ENCODE measurements around the gene OXCT2. TPM values are rescaled to one million over a fixed set of nuclear protein-coding genes. Genes with fewer than 3 reads are reported as not detected.

OXCT2 gene
- total RNA-seq, 1 donor from 2014 or later, result 1.2 TPM

DNA sequence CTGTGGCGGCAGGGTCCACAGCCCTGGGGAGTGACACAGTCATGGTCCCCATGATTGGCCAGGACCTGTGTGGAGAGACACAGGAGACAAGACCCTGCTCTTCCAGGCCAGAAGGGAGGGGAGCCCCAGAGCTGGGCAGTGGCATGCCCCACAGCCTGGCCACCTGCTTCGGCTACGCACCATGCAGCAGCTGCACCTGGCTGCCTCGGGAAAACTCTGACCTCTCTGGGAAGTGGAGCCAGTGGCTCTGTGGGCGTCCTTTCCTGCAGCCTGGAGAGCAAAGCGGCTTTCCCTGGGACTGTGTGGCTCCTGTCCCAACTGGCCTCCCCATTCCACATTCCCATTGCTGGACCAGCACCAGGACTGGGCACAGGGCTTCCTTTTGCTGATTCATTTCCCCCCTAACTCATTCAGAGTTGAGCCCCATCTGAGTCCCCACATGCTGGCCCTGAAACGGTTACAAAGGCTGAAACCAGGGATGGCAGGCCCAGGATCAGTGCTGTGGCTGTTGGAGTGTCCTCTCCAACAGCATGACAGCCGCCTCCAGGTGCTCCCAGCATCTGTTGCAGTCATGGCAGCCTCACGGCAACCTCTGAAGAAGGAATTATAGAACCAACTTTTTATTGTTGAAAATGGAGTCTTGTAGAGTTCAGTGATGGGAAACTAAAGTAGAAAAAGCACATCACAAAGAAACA lies 15.0 kb downstream of the OXCT2 start:
- POLR2A ChIA-PET, result interaction anchor here (1.4 kb wide), 1 partner anchor 17 kb away, joined by 4 read pairs; the partner anchor contains the start of gene PPIE
- H3K9me3 Mint-ChIP-seq, result no peaks in the 10 kb centered on the region
- H3K4me3 Mint-ChIP-seq, result no peak overlapping the region
- H3K36me3 Mint-ChIP-seq (ENCODE audit: low read depth), result peaks cover 90% of the 10 kb centered on the region
- TF ChIP-seq, protein P1, sequence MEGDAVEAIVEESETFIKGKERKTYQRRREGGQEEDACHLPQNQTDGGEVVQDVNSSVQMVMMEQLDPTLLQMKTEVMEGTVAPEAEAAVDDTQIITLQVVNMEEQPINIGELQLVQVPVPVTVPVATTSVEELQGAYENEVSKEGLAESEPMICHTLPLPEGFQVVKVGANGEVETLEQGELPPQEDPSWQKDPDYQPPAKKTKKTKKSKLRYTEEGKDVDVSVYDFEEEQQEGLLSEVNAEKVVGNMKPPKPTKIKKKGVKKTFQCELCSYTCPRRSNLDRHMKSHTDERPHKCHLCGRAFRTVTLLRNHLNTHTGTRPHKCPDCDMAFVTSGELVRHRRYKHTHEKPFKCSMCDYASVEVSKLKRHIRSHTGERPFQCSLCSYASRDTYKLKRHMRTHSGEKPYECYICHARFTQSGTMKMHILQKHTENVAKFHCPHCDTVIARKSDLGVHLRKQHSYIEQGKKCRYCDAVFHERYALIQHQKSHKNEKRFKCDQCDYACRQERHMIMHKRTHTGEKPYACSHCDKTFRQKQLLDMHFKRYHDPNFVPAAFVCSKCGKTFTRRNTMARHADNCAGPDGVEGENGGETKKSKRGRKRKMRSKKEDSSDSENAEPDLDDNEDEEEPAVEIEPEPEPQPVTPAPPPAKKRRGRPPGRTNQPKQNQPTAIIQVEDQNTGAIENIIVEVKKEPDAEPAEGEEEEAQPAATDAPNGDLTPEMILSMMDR (IDR thresholded peaks at IDR 0.05), result no peak
- H3K4me1 Mint-ChIP-seq, result no peaks in the 10 kb centered on the region
- intact Hi-C loops (cut with micrococcal nuclease), result no loop called here
- H3K27me3 Mint-ChIP-seq, result no peaks in the 10 kb centered on the region
- ATAC-seq (ENCODE audit: low read depth), result no peak
- CTCF ChIA-PET, result no interaction called here
- no peak for DNase-seq
- H3K27ac Mint-ChIP-seq, result no peak overlapping the region

DNA sequence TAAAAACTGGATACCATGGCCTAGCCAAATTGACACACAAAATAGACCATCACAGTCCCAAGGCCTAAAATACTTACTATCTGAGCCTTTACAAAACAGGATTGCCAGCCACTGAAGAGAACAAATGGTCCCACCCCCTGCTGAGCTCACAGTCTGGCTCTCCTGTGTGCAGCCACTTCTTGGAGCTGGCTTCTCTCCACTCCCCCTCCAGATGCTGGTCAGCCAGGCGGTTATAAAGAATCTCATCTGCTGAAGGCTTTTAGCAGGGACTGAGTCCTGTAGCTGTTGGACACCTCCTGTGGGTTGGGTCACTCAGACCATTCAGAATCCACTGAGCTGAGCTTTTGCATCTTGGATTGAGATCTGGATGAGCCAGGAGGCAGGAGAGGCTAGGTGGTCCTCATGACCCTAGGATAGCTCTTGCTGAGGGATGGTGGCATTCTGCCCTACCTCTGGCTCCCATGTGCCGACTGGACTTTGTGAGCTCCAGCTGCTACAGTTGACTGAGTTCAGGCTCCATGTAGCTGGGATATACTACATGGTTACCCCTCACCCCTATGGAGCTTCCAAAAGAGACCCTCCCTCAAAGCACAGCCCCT lies 16.1 kb downstream of the OXCT2 start:
- DNase-seq (no peak), ATAC-seq (ENCODE audit: low read depth) (no peak)
- ChIA-PET POLR2A (interaction anchor here (1.4 kb wide), 1 partner anchor 16 kb away, joined by 4 read pairs; the partner anchor contains the start of gene PPIE), CTCF (no interaction called here)
- Mint-ChIP-seq H3K27ac (no peak overlapping the region), H3K4me1 (no peaks in the 10 kb centered on the region), H3K4me3 (no peak overlapping the region), H3K27me3 (no peaks in the 10 kb centered on the region), H3K9me3 (no peaks in the 10 kb centered on the region), H3K36me3 (ENCODE audit: low read depth) (peaks cover 96% of the 10 kb centered on the region)
- intact Hi-C loops (cut with micrococcal nuclease), result no loop called here
- TF ChIP-seq, protein P1 (IDR thresholded peaks at IDR 0.05), result no peak

DNA sequence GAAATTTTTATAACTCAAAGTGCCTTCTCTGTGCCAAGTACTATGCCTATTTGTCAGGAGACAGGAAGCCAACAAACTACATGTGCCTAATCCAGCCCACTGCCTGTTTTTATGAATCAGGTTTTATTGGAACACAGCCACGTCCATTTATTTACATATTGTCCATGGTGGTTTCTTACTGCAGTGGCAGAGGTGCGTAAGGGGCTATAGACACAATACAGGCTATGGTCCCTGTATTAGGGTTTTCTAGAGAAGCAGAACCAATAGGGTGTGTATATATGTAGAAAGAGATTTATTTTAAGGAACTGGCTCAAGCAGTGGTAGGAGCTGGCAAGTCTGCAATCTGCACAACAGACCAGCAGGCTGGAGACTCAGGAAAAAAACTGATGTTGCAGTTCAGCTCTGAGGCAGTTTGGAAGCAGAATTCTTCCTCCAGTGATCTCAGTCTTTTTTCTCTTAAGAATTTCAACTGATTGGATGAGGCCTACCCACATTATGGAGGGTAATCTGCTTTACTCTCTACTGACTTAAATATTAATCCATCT lies 17.1 kb downstream of the OXCT2 start:
- Mint-ChIP-seq H3K4me3 (no peak overlapping the region), H3K9me3 (no peaks in the 10 kb centered on the region), H3K27ac (no peak overlapping the region), H3K4me1 (no peaks in the 10 kb centered on the region), H3K36me3 (ENCODE audit: low read depth) (peaks cover 96% of the 10 kb centered on the region), H3K27me3 (no peaks in the 10 kb centered on the region)
- ATAC-seq (ENCODE audit: low read depth) (no peak), DNase-seq (no peak)
- intact Hi-C loops (cut with micrococcal nuclease), result no loop called here
- ChIA-PET CTCF (no interaction called here), POLR2A (interaction anchor here (1.4 kb wide), 1 partner anchor 15 kb away, joined by 4 read pairs; the partner anchor contains the start of gene PPIE)
- TF ChIP-seq, protein P1 (IDR thresholded peaks at IDR 0.05), result no peak

DNA sequence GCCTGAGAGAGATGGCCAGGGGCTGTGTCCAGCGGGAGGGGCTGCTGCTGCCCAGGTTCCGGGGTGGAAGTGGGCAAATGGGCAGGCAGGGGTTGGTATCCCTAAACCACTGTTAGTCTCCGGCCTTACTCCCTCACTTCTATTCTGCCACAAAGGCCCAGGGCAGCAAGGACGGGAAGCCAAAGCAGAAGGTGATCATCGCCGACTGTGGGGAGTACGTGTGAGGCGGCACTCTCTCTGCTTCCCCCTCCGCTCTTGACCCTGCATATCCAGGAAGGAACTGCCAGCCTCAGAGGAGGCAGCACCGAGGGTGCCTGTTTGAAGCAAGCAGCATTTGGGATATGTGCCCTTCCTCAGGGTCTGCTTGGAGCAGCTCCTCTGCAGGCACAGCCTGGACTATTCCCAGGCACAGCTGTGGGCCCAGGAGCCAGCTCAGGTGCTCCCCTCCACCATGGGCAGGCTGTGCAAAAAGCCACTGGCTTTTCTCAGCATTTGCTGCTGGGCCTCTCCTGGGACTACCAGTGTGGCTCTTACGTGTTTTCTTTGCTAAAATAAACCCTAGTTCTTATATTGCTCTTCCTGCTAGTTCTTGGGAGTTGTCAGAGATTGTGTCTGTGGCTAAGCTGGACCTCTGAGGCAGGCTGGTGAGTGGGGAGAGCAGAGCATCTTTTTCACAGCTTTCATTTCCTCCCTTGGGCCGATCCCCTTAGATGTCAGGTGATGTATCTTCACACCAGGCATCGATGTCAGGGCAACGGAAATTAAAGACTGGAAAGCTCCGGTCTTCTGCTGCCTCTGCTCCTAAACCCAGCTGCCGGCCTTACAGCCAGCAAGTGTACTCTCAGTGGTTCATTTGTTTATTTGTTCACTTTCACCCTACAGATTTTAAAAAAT lies 17.8 kb downstream of the OXCT2 start:
- TF ChIP-seq, protein P1 (IDR thresholded peaks at IDR 0.05), result no peak
- no peaks in the 10 kb centered on the region for H3K4me1 Mint-ChIP-seq
- DNase-seq, result no peak
- no peaks in the 10 kb centered on the region for H3K27me3 Mint-ChIP-seq
- H3K36me3 Mint-ChIP-seq (ENCODE audit: low read depth), result peaks cover 97% of the 10 kb centered on the region
- H3K27ac Mint-ChIP-seq, result no peak overlapping the region
- intact Hi-C loops (cut with micrococcal nuclease), result no loop called here
- no peak overlapping the region for H3K4me3 Mint-ChIP-seq
- H3K9me3 Mint-ChIP-seq, result no peaks in the 10 kb centered on the region
- no peak for ATAC-seq (ENCODE audit: low read depth)
- ChIA-PET CTCF (no interaction called here), POLR2A (no interaction called here)

Measured in activated B cell treated with CpG ODN at 0.5 μM for 24 hours (primary cell).